Transverse colon (tissue), 3 donors: Measurements from ENCODE around the gene CDK14.

ENCODE experiments used
- EP300 ChIP-seq: sonication (generic); formaldehyde crosslinking; IDR thresholded peaks from one replicate; pipeline ENCODE4 v1.6.1; 2017; ENCODE audit warnings: antibody characterized with exemption, low read depth
- TF ChIP-seq, protein P1 (sequence below), 5 experiments: fragments of 200-600 bp in 3 of 5; fragments of 450-650 bp in 2 of 5; sonication (generic) in 3 of 5; IDR thresholded peaks; 1 replicate in 2 of 5; 2 replicates in 3 of 5; pipeline ENCODE4 v1.5.1; 2016 to 2017; ENCODE audit warnings: antibody characterized with exemption in 5 of 5, inconsistent platforms in 3 of 5, mild to moderate bottlenecking in 2 of 5, moderate library complexity in 1 of 5

DNA sequence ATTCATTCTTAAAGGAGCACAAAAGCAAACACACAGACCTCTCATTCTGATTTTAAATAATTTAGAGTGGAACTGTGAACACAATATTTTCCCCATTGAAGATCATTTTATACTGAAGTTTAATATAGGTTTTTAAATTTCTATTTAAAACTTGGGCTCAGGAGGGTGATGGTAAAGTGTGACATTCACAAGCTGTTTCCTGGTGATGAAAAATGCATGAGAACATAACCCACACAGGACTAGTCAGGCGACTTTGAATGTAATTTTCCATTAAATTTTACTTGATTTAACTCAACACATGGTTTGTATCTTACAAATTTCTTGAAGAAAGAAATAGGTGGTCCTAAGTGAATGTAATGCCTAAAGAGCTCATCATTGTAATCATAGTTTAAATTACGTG lies 143.6 kb downstream of the CDK14 start:
- TF ChIP-seq, protein P1, sequence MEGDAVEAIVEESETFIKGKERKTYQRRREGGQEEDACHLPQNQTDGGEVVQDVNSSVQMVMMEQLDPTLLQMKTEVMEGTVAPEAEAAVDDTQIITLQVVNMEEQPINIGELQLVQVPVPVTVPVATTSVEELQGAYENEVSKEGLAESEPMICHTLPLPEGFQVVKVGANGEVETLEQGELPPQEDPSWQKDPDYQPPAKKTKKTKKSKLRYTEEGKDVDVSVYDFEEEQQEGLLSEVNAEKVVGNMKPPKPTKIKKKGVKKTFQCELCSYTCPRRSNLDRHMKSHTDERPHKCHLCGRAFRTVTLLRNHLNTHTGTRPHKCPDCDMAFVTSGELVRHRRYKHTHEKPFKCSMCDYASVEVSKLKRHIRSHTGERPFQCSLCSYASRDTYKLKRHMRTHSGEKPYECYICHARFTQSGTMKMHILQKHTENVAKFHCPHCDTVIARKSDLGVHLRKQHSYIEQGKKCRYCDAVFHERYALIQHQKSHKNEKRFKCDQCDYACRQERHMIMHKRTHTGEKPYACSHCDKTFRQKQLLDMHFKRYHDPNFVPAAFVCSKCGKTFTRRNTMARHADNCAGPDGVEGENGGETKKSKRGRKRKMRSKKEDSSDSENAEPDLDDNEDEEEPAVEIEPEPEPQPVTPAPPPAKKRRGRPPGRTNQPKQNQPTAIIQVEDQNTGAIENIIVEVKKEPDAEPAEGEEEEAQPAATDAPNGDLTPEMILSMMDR (IDR thresholded peaks at IDR 0.05): no peak
- no peak for TF ChIP-seq EP300
